HepG2 (cell line): ENCODE data around the gene MEF2D. TPM values are rescaled to one million over a fixed set of nuclear protein-coding genes. Genes with fewer than 3 reads are reported as not detected.

Source experiments
- CREB3 ChIP-seq: sonication (generic); formaldehyde crosslinking; IDR thresholded peaks from 2 replicates; pipeline ENCODE4 v1.5.0; 2020; ENCODE audit warnings: missing genetic modification reagents
- HNRNPH1 ChIP-seq: fragments of 200-400 bp; formaldehyde crosslinking; optimal IDR thresholded peaks from 2 replicates; pipeline ENCODE3; 2017; ENCODE audit warnings: mild to moderate bottlenecking, low read depth, low read length
- MTF1 ChIP-seq: sonication (generic); formaldehyde crosslinking; IDR thresholded peaks from 2 replicates; pipeline ENCODE4 v1.5.0; 2020; ENCODE audit warnings: missing genetic modification reagents
- POLR2AphosphoS5 ChIP-seq: IDR thresholded peaks from 2 replicates; pipeline ENCODE4 v1.6.1; 2012; ENCODE audit warnings: low read depth, low read length
- RERE ChIP-seq: IDR thresholded peaks from 2 replicates; pipeline ENCODE4 v1.6.1; 2016; ENCODE audit warnings: low read depth, missing genetic modification reagents, missing compliant biosample characterization
- ZBTB46 ChIP-seq: sonication (generic); formaldehyde crosslinking; IDR thresholded peaks from 2 replicates; pipeline ENCODE4 v1.4.0; 2020; ENCODE audit warnings: mild to moderate bottlenecking, missing genetic modification reagents, borderline replicate concordance
- ZNF33B ChIP-seq: sonication (generic); formaldehyde crosslinking; IDR thresholded peaks from 2 replicates; pipeline ENCODE4 v1.5.1; 2020; ENCODE audit warnings: mild to moderate bottlenecking, missing genetic modification reagents
- ZNF564 ChIP-seq: sonication (generic); formaldehyde crosslinking; IDR thresholded peaks from 2 replicates; pipeline ENCODE4 v1.8.1; 2023; ENCODE audit warnings: mild to moderate bottlenecking, missing genetic modification reagents
- ZNF781 ChIP-seq: sonication (generic); formaldehyde crosslinking; IDR thresholded peaks from 2 replicates; pipeline ENCODE4 v1.5.1; 2020; ENCODE audit warnings: borderline replicate concordance, mild to moderate bottlenecking, missing genetic modification reagents; ENCODE audit errors: not compliant biosample characterization
- polyA plus RNA-seq, 8 experiments: library from polyadenylated mRNA; depleted of rRNA in 3 of 8; stranded (reverse) in 7 of 8; unstranded in 1 of 8; fragments of >200 nt; fragmentation: Illumina TruSeq in 4 of 8; extraction: Trizol in 4 of 8; gene quantifications; 2 replicates each; pipeline versions ENCODE4 v1.2.1 to v1.2.3, GENCODE V29; 2011 to 2016; ENCODE audit warnings: low read depth in 4 of 8, missing spikeins in 1 of 8, mixed read lengths in 1 of 8; ENCODE audit not compliant: insufficient read depth in 1 of 8
- total RNA-seq, 5 experiments: library from RNA; depleted of rRNA; stranded (reverse); fragments of >200 nt; fragmentation: Illumina TruSeq; extraction: Trizol; gene quantifications; 2 replicates each; pipeline ENCODE4 v1.2.3, GENCODE V29; 2016; ENCODE audit warnings: low read depth in 1 of 5

Gene MEF2D
- total and polyA plus RNA-seq, 2 of the 13 experiments (the other 11 are each of a cell fraction or from before 2014, with no cell fraction given): 1.6 to 3.9 TPM

GRCh38 chr1:156500793-156501506 lies 375 bp upstream of the MEF2D start (continued):
- TF ChIP-seq CREB3 (CRISPR knock-in tag): no peak; the same call in none of the 2 replicates
- TF ChIP-seq RERE (CRISPR knock-in tag): no peak; the same call in 1 of the 2 replicates
- no peak for TF ChIP-seq HNRNPH1
- no peak for TF ChIP-seq ZNF33B (CRISPR knock-in tag)
- 0 out of 2 replicates have a peak, but pooled peaks have one; percentile 8 for TF ChIP-seq MTF1 (CRISPR knock-in tag)
- peak; percentile 68 for TF ChIP-seq POLR2AphosphoS5
- TF ChIP-seq ZNF781 (CRISPR knock-in tag): no peak
- no peak for TF ChIP-seq ZBTB46 (CRISPR knock-in tag)
- peak; percentile 66 for TF ChIP-seq ZNF564
- TF ChIP-seq, all 625 proteins: peak for 260
